Measurements from ENCODE around the gene EPHA2.

The EPHA2 gene

DNA sequence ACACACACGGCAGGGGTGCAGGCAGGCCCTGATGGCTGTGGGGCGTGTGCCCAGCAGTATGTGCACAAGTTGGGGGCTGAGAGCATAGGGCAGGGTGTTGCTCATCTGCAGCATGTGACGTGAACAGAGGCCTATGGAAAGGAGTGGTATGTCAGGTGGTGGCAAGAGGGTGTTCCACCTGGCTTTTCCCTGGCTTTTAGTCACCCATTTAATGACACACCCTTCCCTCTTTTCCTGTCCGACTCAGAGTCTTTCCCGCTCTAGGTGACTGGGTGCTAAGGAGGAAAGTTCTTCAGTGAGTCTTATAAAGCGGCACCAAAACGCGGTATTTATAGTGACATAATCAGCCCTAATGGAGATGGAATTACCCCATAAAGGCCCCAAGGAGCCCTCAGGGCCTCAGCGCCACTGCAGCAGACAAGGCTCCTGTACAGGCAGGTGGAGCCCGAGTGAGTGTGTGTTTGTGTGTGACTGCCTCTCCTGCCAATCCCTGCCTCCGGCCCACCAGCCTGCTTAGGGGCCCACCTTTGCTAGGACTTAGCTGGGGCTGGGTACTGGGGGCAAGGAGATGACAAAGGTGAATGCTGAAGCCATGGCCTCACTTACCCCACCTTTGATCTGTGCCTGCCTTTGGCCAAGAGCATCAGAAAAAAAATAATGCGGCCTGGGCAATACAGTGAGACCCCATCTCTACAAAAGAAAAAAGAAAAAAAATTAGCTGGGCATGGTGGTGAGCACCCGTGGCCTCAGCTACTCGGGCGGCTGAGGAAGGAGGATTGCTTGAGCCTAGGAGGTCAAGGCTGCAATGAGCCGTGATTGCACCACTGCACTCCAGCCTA, 3.3 kb upstream of the EPHA2 start:
- TF ChIP-seq ISL1 (CRISPR knock-in tag; IDR thresholded peaks at IDR 0.05) (no peak), BACH2 (CRISPR knock-in tag; IDR thresholded peaks at IDR 0.05; ENCODE audit: borderline replicate concordance) (no peak), ZNF565 (CRISPR knock-in tag; conservative IDR thresholded peaks at IDR 0.05; ENCODE audit: low read depth) (no peak), ZNF8 (CRISPR knock-in tag; IDR thresholded peaks at IDR 0.05) (no peak), ARNTL (CRISPR knock-in tag; IDR thresholded peaks at IDR 0.05; ENCODE audit: borderline replicate concordance, low read depth) (no peak), ZC3H10 (CRISPR knock-in tag; IDR thresholded peaks at IDR 0.05) (no peak), ZFP3 (CRISPR knock-in tag; IDR thresholded peaks at IDR 0.05) (no peak), OSR1 (CRISPR knock-in tag; IDR thresholded peaks at IDR 0.05) (no peak), CSDC2 (CRISPR knock-in tag; IDR thresholded peaks at IDR 0.05) (no peak), ZNF70 (CRISPR knock-in tag; IDR thresholded peaks at IDR 0.05) (no peak), TOX (CRISPR knock-in tag; IDR thresholded peaks at IDR 0.05; ENCODE audit: borderline replicate concordance) (no peak), ESRRG (CRISPR knock-in tag; IDR thresholded peaks at IDR 0.05) (no peak)
- TF ChIP-seq, protein P1, sequence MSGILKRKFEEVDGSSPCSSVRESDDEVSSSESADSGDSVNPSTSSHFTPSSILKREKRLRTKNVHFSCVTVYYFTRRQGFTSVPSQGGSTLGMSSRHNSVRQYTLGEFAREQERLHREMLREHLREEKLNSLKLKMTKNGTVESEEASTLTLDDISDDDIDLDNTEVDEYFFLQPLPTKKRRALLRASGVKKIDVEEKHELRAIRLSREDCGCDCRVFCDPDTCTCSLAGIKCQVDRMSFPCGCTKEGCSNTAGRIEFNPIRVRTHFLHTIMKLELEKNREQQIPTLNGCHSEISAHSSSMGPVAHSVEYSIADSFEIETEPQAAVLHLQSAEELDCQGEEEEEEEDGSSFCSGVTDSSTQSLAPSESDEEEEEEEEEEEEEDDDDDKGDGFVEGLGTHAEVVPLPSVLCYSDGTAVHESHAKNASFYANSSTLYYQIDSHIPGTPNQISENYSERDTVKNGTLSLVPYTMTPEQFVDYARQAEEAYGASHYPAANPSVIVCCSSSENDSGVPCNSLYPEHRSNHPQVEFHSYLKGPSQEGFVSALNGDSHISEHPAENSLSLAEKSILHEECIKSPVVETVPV (CRISPR knock-in tag; IDR thresholded peaks at IDR 0.05), result no peak
- TF ChIP-seq, protein P2, sequence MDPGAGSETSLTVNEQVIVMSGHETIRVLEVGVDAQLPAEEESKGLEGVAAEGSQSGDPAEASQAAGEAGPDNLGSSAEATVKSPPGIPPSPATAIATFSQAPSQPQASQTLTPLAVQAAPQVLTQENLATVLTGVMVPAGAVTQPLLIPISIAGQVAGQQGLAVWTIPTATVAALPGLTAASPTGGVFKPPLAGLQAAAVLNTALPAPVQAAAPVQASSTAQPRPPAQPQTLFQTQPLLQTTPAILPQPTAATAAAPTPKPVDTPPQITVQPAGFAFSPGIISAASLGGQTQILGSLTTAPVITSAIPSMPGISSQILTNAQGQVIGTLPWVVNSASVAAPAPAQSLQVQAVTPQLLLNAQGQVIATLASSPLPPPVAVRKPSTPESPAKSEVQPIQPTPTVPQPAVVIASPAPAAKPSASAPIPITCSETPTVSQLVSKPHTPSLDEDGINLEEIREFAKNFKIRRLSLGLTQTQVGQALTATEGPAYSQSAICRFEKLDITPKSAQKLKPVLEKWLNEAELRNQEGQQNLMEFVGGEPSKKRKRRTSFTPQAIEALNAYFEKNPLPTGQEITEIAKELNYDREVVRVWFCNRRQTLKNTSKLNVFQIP (CRISPR knock-in tag; IDR thresholded peaks at IDR 0.05; ENCODE audit: borderline replicate concordance, low read depth), result no peak
- TF ChIP-seq, protein P3, sequence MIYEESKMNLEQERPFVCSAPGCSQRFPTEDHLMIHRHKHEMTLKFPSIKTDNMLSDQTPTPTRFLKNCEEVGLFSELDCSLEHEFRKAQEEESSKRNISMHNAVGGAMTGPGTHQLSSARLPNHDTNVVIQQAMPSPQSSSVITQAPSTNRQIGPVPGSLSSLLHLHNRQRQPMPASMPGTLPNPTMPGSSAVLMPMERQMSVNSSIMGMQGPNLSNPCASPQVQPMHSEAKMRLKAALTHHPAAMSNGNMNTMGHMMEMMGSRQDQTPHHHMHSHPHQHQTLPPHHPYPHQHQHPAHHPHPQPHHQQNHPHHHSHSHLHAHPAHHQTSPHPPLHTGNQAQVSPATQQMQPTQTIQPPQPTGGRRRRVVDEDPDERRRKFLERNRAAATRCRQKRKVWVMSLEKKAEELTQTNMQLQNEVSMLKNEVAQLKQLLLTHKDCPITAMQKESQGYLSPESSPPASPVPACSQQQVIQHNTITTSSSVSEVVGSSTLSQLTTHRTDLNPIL (CRISPR knock-in tag; IDR thresholded peaks at IDR 0.05; ENCODE audit: low read depth), result no peak
- ATAC-seq, result no peak

DNA sequence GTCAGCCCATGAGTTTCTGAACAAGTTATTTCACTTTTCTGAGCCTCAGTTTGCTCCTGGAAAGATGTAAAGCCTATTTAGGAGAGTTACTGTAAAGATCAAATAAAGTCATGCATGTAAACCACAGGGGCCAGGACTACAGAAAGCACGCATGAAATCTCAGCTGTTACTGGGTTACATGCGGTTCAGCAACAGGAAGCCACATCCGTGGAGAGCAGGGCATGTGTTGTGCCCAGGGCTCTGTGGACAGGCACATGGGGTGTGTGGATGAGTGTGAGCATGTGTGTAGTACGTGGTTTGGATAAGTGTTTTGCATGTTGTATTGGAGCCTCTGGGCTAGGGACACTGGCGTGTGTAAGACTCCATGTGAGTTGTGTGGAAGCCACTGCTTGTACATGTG, 2.2 kb upstream of the EPHA2 start:
- TF ChIP-seq PPARA (CRISPR knock-in tag; IDR thresholded peaks at IDR 0.05; ENCODE audit: borderline replicate concordance), result no peak
- TF ChIP-seq ARNTL (CRISPR knock-in tag; IDR thresholded peaks at IDR 0.05; ENCODE audit: borderline replicate concordance, low read depth), result no peak
- no peak for TF ChIP-seq ZFP3 (CRISPR knock-in tag; IDR thresholded peaks at IDR 0.05)
- no peak for TF ChIP-seq ZNF70 (CRISPR knock-in tag; IDR thresholded peaks at IDR 0.05)
- no peak for TF ChIP-seq ESRRG (CRISPR knock-in tag; IDR thresholded peaks at IDR 0.05)
- TF ChIP-seq ZNF565 (CRISPR knock-in tag; conservative IDR thresholded peaks at IDR 0.05; ENCODE audit: low read depth), result no peak

DNA sequence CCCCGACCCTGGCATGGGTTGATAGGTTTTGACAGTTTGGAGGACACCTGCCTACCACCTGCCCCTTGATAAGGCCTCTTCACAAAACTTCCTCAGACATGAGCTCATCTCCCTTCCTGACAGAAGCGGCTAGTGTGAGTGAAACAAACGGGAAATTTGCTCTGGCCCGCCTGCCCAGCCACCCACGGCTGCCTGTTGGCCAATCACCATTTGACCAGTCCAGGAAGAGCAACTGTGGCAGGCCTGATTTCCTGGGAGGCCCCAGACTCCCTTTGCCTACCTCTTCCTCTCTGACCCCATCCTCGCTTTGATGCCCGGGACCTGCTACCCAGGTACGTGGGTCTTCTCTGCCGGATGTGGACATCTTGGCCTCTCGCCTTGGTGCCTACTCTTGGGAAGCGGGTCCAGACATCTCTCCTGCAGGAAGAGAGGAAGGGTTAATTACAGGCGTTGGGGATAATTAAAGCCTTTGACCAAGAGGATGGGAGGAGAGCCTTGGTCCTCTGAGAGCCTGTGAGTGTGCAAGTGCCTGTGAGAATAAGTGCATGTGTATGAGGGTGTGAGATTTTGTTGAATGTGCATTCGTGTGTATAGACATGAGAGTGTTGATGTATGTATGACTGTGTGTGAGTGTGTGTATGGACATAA, 1.1 kb upstream of the EPHA2 start:
- TF ChIP-seq ZNF565 (CRISPR knock-in tag; conservative IDR thresholded peaks at IDR 0.05; ENCODE audit: low read depth), result no peak
- no peak for TF ChIP-seq ZNF70 (CRISPR knock-in tag; IDR thresholded peaks at IDR 0.05)
- TF ChIP-seq ZFP3 (CRISPR knock-in tag; IDR thresholded peaks at IDR 0.05), result no peak
- TF ChIP-seq GLIS3 (CRISPR knock-in tag; IDR thresholded peaks at IDR 0.05), result no peak
- no peak for TF ChIP-seq ISL1 (CRISPR knock-in tag; IDR thresholded peaks at IDR 0.05)
- TF ChIP-seq PPARA (CRISPR knock-in tag; IDR thresholded peaks at IDR 0.05; ENCODE audit: borderline replicate concordance), result no peak
- TF ChIP-seq, protein P2 (CRISPR knock-in tag; IDR thresholded peaks at IDR 0.05; ENCODE audit: borderline replicate concordance, low read depth), result no peak
- no peak for ATAC-seq

More for the DNA sequence above, 2.2 kb upstream of the EPHA2 start:
- ATAC-seq, result no peak

DNA sequence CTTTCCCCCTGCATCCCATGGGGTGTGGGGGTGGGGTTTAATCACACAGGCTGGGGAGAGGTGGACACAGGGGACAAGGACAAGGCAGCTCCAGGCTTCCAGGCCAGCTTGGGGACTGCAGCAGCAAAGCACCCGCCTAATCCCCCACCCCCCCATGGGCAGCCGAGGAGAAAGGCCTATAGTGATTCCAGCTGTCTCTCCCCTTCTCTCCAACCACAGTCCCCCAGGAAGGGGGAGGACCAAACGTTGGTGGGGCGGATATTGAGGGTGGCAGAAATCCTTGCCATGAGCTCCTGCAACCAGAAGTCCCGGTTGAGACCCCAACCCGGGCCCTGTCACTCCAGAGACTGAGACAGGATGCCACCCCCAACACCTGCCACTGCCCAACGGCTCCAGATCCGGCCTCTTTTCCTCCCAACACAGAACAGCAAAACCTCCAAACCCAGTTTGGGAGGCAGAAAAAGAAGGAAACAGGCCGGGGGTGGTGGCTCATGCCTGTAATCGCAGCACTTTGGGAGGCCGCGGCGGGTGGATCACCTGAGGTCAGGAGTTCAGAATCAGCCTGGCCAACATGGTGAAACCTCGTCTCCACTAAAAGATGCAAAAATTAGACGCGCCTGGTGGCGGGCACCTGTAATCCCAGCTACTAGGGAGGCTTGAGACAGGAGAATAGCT, 1.7 kb downstream of the EPHA2 start:
- no peak for ATAC-seq
- TF ChIP-seq ZNF8 (CRISPR knock-in tag; IDR thresholded peaks at IDR 0.05) (no peak), RARB (CRISPR knock-in tag; IDR thresholded peaks at IDR 0.05) (no peak), BACH2 (CRISPR knock-in tag; IDR thresholded peaks at IDR 0.05; ENCODE audit: borderline replicate concordance) (no peak), ZC3H10 (CRISPR knock-in tag; IDR thresholded peaks at IDR 0.05) (no peak), ISL1 (CRISPR knock-in tag; IDR thresholded peaks at IDR 0.05) (no peak)
- TF ChIP-seq, protein P4, sequence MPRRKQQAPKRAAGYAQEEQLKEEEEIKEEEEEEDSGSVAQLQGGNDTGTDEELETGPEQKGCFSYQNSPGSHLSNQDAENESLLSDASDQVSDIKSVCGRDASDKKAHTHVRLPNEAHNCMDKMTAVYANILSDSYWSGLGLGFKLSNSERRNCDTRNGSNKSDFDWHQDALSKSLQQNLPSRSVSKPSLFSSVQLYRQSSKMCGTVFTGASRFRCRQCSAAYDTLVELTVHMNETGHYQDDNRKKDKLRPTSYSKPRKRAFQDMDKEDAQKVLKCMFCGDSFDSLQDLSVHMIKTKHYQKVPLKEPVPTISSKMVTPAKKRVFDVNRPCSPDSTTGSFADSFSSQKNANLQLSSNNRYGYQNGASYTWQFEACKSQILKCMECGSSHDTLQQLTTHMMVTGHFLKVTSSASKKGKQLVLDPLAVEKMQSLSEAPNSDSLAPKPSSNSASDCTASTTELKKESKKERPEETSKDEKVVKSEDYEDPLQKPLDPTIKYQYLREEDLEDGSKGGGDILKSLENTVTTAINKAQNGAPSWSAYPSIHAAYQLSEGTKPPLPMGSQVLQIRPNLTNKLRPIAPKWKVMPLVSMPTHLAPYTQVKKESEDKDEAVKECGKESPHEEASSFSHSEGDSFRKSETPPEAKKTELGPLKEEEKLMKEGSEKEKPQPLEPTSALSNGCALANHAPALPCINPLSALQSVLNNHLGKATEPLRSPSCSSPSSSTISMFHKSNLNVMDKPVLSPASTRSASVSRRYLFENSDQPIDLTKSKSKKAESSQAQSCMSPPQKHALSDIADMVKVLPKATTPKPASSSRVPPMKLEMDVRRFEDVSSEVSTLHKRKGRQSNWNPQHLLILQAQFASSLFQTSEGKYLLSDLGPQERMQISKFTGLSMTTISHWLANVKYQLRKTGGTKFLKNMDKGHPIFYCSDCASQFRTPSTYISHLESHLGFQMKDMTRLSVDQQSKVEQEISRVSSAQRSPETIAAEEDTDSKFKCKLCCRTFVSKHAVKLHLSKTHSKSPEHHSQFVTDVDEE (CRISPR knock-in tag; IDR thresholded peaks at IDR 0.05), result no peak
- TF ChIP-seq, protein P2 (CRISPR knock-in tag; IDR thresholded peaks at IDR 0.05; ENCODE audit: borderline replicate concordance, low read depth), result no peak
- TF ChIP-seq, protein P1 (CRISPR knock-in tag; IDR thresholded peaks at IDR 0.05), result no peak

Measured in SK-N-SH treated with all-trans-retinoic acid at 6 μM for 48 hours (cell line).